ENCODE results near the gene FOXP4. TPM values are rescaled to one million over a fixed set of nuclear protein-coding genes. Genes with fewer than 3 reads are reported as not detected.

Gene FOXP4
- total RNA-seq, 2 experiments from 2014 or later = 6.3 to 26.3 TPM

GRCh38 chr6:41577356-41578216, 31.4 kb downstream of the FOXP4 start:
- intact Hi-C loops (cut with micrococcal nuclease; ENCODE audit: unreplicated experiment) = no loop called here
- Histone ChIP-seq H3K4me3 (ENCODE audit: low read depth, low read length, poor library complexity, severe bottlenecking) (no peak overlapping the region), H4K20me1 (ENCODE audit: insufficient read depth, low read length) (no peaks in the 10 kb centered on the region), H3K36me3 (ENCODE audit: insufficient read depth, low read length) (no peaks in the 10 kb centered on the region), H3K4me2 (ENCODE audit: low read length) (no peak overlapping the region), H2AFZ (ENCODE audit: low read length) (no peak overlapping the region), H3K27ac (ENCODE audit: low read depth, low read length, poor library complexity, severe bottlenecking) (no peak overlapping the region), H3K9me2 (ENCODE audit: insufficient read depth, low read length) (no peaks in the 10 kb centered on the region), H3K79me2 (ENCODE audit: insufficient read depth, low read depth, low read length) (no peaks in the 10 kb centered on the region), H3K4me1 (ENCODE audit: insufficient read depth, low read length, poor library complexity, severe bottlenecking) (peaks cover 4% of the 10 kb centered on the region), H3K9me3 (ENCODE audit: low read length) (no peaks in the 10 kb centered on the region)
- BruUV-seq (replicated peaks) = no TSS peak
- DNase-seq (ENCODE audit: low spot score) = no peak
- no peak for TF ChIP-seq CTCF (conservative IDR thresholded peaks at IDR 0.05; ENCODE audit: low read length)
- TF ChIP-seq EZH2phosphoT487 (IDR thresholded peaks at IDR 0.05; ENCODE audit: borderline replicate concordance, low read depth, low read length) = no peak
- POLR2A ChIA-PET = interaction anchor here (0.7 kb wide), 1 partner anchor 95 kb away, joined by 3 read pairs; no protein-coding TSS in a partner anchor
- CTCF ChIA-PET (ENCODE audit: unreplicated experiment) = no interaction called here

GRCh38 chr6:41578217-41579087, 32.3 kb downstream of the FOXP4 start:
- Histone ChIP-seq H3K4me1 (ENCODE audit: insufficient read depth, low read length, poor library complexity, severe bottlenecking) (peaks cover 4% of the 10 kb centered on the region), H3K27ac (ENCODE audit: low read depth, low read length, poor library complexity, severe bottlenecking) (no peak overlapping the region), H3K79me2 (ENCODE audit: insufficient read depth, low read depth, low read length) (no peaks in the 10 kb centered on the region), H2AFZ (ENCODE audit: low read length) (no peak overlapping the region), H3K36me3 (ENCODE audit: insufficient read depth, low read length) (no peaks in the 10 kb centered on the region), H3K4me3 (ENCODE audit: low read depth, low read length, poor library complexity, severe bottlenecking) (no peak overlapping the region), H4K20me1 (ENCODE audit: insufficient read depth, low read length) (no peaks in the 10 kb centered on the region), H3K9me3 (ENCODE audit: low read length) (no peaks in the 10 kb centered on the region), H3K4me2 (ENCODE audit: low read length) (no peak overlapping the region), H3K9me2 (ENCODE audit: insufficient read depth, low read length) (no peaks in the 10 kb centered on the region)
- DNase-seq (ENCODE audit: low spot score) = no peak
- ChIA-PET POLR2A (interaction anchor here (0.6 to 0.8 kb wide), 2 partner anchors 58 to 169 kb away, joined by 3 read pairs; no protein-coding TSS in a partner anchor), CTCF (ENCODE audit: unreplicated experiment) (interaction anchor here (0.6 kb wide), 1 partner anchor 78 kb away, joined by 5 read pairs; no protein-coding TSS in a partner anchor)
- intact Hi-C loops (cut with micrococcal nuclease; ENCODE audit: unreplicated experiment) = no loop called here
- TF ChIP-seq EZH2phosphoT487 (IDR thresholded peaks at IDR 0.05; ENCODE audit: borderline replicate concordance, low read depth, low read length) (no peak), CTCF (conservative IDR thresholded peaks at IDR 0.05; ENCODE audit: low read length) (no peak)
- no TSS peak for BruUV-seq (replicated peaks)

Measured in OCI-LY7 (cell line).